Smooth muscle cell (in vitro differentiated cells): ENCODE results near the gene SPIRE1. TPM values are rescaled to one million over a fixed set of nuclear protein-coding genes. Genes with fewer than 3 reads are reported as not detected.
"Not testable (repeated sequence)": the region's sequence is repeated elsewhere in the genome, so short reads cannot be mapped to it uniquely, and the experiment has no call there.

ENCODE experiments used
- DNase-seq: peaks from one replicate; lab custom pipeline; 2025; ENCODE audit not compliant: unreplicated experiment; lab: John Stamatoyannopoulos, UW
- H2AFZ ChIP-seq: fragments of 200-600 bp; sonication (generic); 2 replicates; pipeline ENCODE4 v1.6.0; 2016; ENCODE audit warnings: antibody characterized with exemption, low read depth, mild to moderate bottlenecking
- H3F3A ChIP-seq: fragments of 200-600 bp; sonication (generic); 2 replicates; pipeline ENCODE4 v1.6.0; 2017; ENCODE audit warnings: antibody characterized with exemption, low read depth
- H3K27ac ChIP-seq: fragments of 200-600 bp; sonication (generic); 2 replicates; pipeline ENCODE4 v1.5.1; 2016; ENCODE audit warnings: low read depth, mild to moderate bottlenecking
- H3K27me3 ChIP-seq: fragments of 200-600 bp; sonication (generic); 2 replicates; pipeline ENCODE4 v1.6.1; 2016; ENCODE audit warnings: low read depth, mild to moderate bottlenecking
- H3K36me3 ChIP-seq: fragments of 200-600 bp; sonication (generic); 2 replicates; pipeline ENCODE4 v1.5.1; 2016; ENCODE audit warnings: low read depth
- H3K4me1 ChIP-seq: fragments of 200-600 bp; sonication (generic); 2 replicates; pipeline ENCODE4 v1.5.1; 2016; ENCODE audit warnings: low read depth
- H3K4me2 ChIP-seq: fragments of 200-600 bp; sonication (generic); 2 replicates; pipeline ENCODE4 v1.6.0; 2016; ENCODE audit warnings: mild to moderate bottlenecking
- H3K4me3 ChIP-seq: fragments of 200-600 bp; sonication (generic); 2 replicates; pipeline ENCODE4 v1.5.1; 2016; ENCODE audit warnings: mild to moderate bottlenecking
- H3K79me2 ChIP-seq: fragments of 200-600 bp; sonication (generic); 2 replicates; pipeline ENCODE4 v1.6.0; 2016; ENCODE audit warnings: low read depth, mild to moderate bottlenecking
- H3K9ac ChIP-seq: fragments of 200-600 bp; sonication (generic); 2 replicates; pipeline ENCODE4 v1.6.0; 2016; ENCODE audit warnings: low read depth
- H3K9me3 ChIP-seq: fragments of 200-600 bp; sonication (generic); replicated peaks from 2 replicates; pipeline ENCODE4 v1.5.1; 2016; ENCODE audit warnings: low read depth
- H4K20me1 ChIP-seq: fragments of 200-600 bp; sonication (generic); 2 replicates; pipeline ENCODE4 v1.6.0; 2016; ENCODE audit warnings: low read depth
- CTCF ChIP-seq: fragments of 200-600 bp; sonication (generic); IDR thresholded peaks from 2 replicates; pipeline ENCODE4 v1.5.1; 2017; ENCODE audit warnings: borderline replicate concordance, mild to moderate bottlenecking, antibody characterized with exemption; ENCODE audit not compliant: insufficient read depth, poor library complexity, severe bottlenecking
- WGBS: methylation state at CpG from one replicate; pipeline ENCODE4 v1.1.7; 2016; ENCODE audit warnings: low lambda C conversion rate; 5-methylcytosine and 5-hydroxymethylcytosine counted together
- polyA plus RNA-seq: library from polyadenylated mRNA; unstranded; fragments of >200 nt; fragmentation: Nextera tagmentation; extraction: Ambion mirVana; gene quantifications from 2 replicates; pipeline ENCODE4 v1.2.1, GENCODE V29; 2016
- total RNA-seq: library from RNA; depleted of rRNA; stranded (reverse); fragments of >200 nt; gene quantifications from 2 replicates; pipeline ENCODE4 v1.2.3, GENCODE V29; 2014

SPIRE1 gene
- total and polyA plus RNA-seq, 2 experiments from 2014 or later = 12.6 to 18.1 TPM

GRCh38 chr18:12567849-12568248 lies 90.1 kb downstream of the SPIRE1 start:
- Histone ChIP-seq H3K36me3 (no peaks in the 10 kb centered on the region), H3K79me2 (peaks cover 73% of the 10 kb centered on the region), H3K4me1 (no peaks in the 10 kb centered on the region), H3K9ac (no peak overlapping the region), H3K9me3 (no peaks in the 10 kb centered on the region), H2AFZ (no peak overlapping the region), H3K4me3 (no peak overlapping the region), H3K27ac (no peak overlapping the region), H4K20me1 (peaks cover 78% of the 10 kb centered on the region), H3K27me3 (no peaks in the 10 kb centered on the region), H3F3A (no peaks in the 10 kb centered on the region), H3K4me2 (no peak overlapping the region)
- no peak for TF ChIP-seq CTCF
- DNase-seq = no peak
- WGBS = 95% methylated on average over 4 of the region's 4 CpGs

GRCh38 chr18:12564861-12565260 lies 93.0 kb downstream of the SPIRE1 start:
- Histone ChIP-seq H3K9me3 (no peaks in the 10 kb centered on the region), H3K4me2 (no peak overlapping the region), H3K36me3 (no peaks in the 10 kb centered on the region), H3K9ac (no peak overlapping the region), H3K4me1 (no peaks in the 10 kb centered on the region), H3F3A (no peaks in the 10 kb centered on the region), H4K20me1 (peaks cover 55% of the 10 kb centered on the region), H3K79me2 (peaks cover 74% of the 10 kb centered on the region), H3K4me3 (no peak overlapping the region), H2AFZ (no peak overlapping the region), H3K27me3 (no peaks in the 10 kb centered on the region), H3K27ac (no peak overlapping the region)
- WGBS = 97% methylated on average over 1 of the region's 1 CpG
- TF ChIP-seq CTCF = no peak
- no peak for DNase-seq

- peaks cover 50% of the 10 kb centered on the region for H4K20me1 ChIP-seq
- no peaks in the 10 kb centered on the region for H3K4me1 ChIP-seq
- no peaks in the 10 kb centered on the region for H3K9me3 ChIP-seq
- no peak overlapping the region for H3K4me2 ChIP-seq
- WGBS = 88% methylated on average over 2 of the region's 2 CpGs
- H3K9ac ChIP-seq = no peak overlapping the region
- H2AFZ ChIP-seq = no peak overlapping the region
- H3K27me3 ChIP-seq = no peaks in the 10 kb centered on the region
- no peaks in the 10 kb centered on the region for H3K36me3 ChIP-seq
- no peak overlapping the region for H3K4me3 ChIP-seq
- no peak for DNase-seq
- no peaks in the 10 kb centered on the region for H3F3A ChIP-seq
- no peak overlapping the region for H3K27ac ChIP-seq
- peaks cover 79% of the 10 kb centered on the region for H3K79me2 ChIP-seq
- no peak for TF ChIP-seq CTCF
Observed at GRCh38 chr18:12564378-12564777, 93.5 kb downstream of the SPIRE1 start.

GRCh38 chr18:12560600-12560999 lies 97.3 kb downstream of the SPIRE1 start:
- not testable (repeated sequence) for DNase-seq, H3K4me1 ChIP-seq, H3K36me3 ChIP-seq, H3K9me3 ChIP-seq, H3K4me3 ChIP-seq, H2AFZ ChIP-seq, H3K4me2 ChIP-seq, H3K27me3 ChIP-seq, H3K9ac ChIP-seq, H3F3A ChIP-seq, H3K27ac ChIP-seq
- H4K20me1 ChIP-seq = peaks cover 26% of the 10 kb centered on the region
- WGBS = 96% methylated on average over 6 of the region's 6 CpGs
- peaks cover 61% of the 10 kb centered on the region for H3K79me2 ChIP-seq
